Spleen (tissue), 7 donors: Measurements from ENCODE around the gene SLC24A3.

Source experiments
- POLR2A ChIP-seq, 3 donors: fragments of 450-650 bp; IDR thresholded peaks; one replicate each; pipeline ENCODE4 v1.5.1; 2017; ENCODE audit warnings: antibody characterized with exemption in 3 of 3, mild to moderate bottlenecking in 1 of 3
- TF ChIP-seq, protein P1 (sequence below), 11 experiments: fragments of 200-600 bp in 7 of 11; fragments of 450-650 bp in 4 of 11; sonication (generic) in 4 of 11; IDR thresholded peaks in 8 of 11; conservative IDR thresholded peaks in 3 of 11; 1 replicate in 7 of 11; 2 replicates in 4 of 11; pipeline versions ENCODE4 v1.4.0 to v1.8.0; 2016 to 2021; ENCODE audit warnings: antibody characterized with exemption in 11 of 11, inconsistent platforms in 4 of 11, mild to moderate bottlenecking in 1 of 11
- donor health status: DM: no; HTN: no; CAD: no; lungs with moderate emphysema.
- donor health status: DM: no; HTN: no; CAD: no.
- donor health status: DM: no; HTN: no; CAD: no.

DNA sequence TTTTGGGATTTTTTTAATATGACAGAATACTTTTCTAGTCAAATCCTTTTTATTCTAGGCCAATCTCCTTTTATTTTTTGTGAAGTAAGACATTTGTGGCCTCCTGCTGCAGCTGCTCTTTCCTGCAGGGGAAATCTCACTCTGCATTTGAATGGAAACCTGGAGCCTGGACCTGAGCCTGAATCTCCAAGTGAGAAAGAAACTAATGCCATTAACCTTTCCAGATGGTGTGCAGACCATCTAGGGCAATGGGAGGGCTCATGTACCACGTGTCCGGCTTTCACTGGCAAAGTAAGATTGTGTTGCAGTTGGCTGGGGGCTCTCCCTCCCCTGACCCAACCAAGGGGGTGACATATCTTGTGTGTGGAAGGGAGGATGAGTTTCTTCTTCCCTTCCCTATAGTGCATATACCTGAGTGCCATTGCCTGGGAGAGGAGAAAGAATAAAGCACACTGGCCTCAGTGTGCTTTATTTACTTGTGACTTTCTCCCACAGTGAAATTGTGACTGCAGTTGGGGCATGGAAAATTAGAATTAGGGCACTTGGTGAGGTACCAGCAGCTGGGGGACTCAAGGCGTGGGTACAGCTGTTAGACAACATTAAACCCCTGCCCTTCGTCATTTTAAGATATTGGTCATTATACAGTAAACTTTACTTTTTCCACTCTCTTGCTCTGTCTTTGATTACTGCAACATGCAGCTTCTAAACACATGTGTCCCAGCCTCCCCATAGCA lies 385.8 kb downstream of the SLC24A3 start:
- TF ChIP-seq, protein P1, sequence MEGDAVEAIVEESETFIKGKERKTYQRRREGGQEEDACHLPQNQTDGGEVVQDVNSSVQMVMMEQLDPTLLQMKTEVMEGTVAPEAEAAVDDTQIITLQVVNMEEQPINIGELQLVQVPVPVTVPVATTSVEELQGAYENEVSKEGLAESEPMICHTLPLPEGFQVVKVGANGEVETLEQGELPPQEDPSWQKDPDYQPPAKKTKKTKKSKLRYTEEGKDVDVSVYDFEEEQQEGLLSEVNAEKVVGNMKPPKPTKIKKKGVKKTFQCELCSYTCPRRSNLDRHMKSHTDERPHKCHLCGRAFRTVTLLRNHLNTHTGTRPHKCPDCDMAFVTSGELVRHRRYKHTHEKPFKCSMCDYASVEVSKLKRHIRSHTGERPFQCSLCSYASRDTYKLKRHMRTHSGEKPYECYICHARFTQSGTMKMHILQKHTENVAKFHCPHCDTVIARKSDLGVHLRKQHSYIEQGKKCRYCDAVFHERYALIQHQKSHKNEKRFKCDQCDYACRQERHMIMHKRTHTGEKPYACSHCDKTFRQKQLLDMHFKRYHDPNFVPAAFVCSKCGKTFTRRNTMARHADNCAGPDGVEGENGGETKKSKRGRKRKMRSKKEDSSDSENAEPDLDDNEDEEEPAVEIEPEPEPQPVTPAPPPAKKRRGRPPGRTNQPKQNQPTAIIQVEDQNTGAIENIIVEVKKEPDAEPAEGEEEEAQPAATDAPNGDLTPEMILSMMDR (IDR thresholded peaks at IDR 0.05 in 8 of 11, conservative IDR thresholded peaks at IDR 0.05 in 3 of 11) = no peak
- no peak for TF ChIP-seq POLR2A (IDR thresholded peaks at IDR 0.05)
